ENCODE measurements around the gene EPB41L4A. TPM values are rescaled to one million over a fixed set of nuclear protein-coding genes. Genes with fewer than 3 reads are reported as not detected.

Gene EPB41L4A
- total RNA-seq, 1 donor: 0.86 TPM

DNA sequence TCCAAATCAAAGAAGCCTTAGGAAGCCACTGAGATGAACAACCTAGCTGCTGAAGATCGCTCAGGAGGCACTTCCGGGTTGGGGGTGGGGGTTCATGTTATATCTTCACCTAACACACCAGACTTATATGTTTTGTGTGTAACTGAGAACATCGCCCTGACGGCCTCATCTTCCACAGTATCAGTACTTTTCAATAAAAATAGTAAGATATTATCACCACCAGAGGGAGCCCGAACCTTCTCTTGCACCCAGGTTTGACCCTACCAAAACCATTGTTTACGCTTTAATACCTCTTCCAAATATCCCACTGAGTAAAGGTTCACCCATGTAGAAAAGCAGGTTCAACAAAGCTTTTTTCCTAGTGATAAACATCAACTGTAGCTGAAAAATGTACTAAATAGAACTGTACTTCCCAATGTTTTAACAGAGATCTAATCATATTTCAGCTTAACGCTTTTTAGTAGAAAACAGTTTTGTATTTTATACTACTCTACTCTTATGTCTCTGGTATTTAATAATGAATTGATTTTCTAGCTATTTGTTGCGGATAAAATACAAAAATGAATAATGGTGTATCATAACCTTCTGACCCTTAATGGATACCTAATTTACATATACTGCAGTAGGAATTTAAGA, 244.0 kb downstream of the EPB41L4A start:
- H3K4me3 ChIP-seq (ENCODE audit: low read depth, low read length): no peak overlapping the region
- peak; percentile 45 for DNase-seq (ENCODE audit: low read depth)
- TF ChIP-seq CTCF (IDR thresholded peaks at IDR 0.05; ENCODE audit: insufficient read depth, low read depth, low read length): peak; percentile 62

GRCh38 chr5:112165897-112166737, 253.0 kb downstream of the EPB41L4A start:
- TF ChIP-seq CTCF (IDR thresholded peaks at IDR 0.05; ENCODE audit: insufficient read depth, low read depth, low read length): no peak
- no peak for DNase-seq (ENCODE audit: low read depth)
- H3K4me3 ChIP-seq (ENCODE audit: low read depth, low read length): no peak overlapping the region

DNA sequence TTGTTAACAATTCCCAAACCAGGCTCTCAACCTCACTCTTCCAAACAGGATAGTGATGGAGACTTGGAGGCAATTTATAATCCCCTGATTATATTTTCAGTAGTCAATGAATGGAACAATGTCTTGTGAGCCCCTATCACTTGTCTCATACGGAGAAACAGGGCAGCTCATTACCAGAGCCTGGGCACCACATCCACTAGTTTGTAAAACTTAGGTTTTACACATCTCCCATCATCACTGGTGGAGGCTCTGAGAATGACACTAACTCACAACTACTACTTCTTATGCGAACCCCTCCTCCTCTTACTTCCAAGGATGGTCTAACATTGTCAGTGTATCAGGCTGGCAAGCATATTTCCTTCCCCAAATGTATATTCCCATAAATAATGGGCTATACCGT, 253.7 kb downstream of the EPB41L4A start:
- H3K4me3 ChIP-seq (ENCODE audit: low read depth, low read length): no peak overlapping the region
- TF ChIP-seq CTCF (IDR thresholded peaks at IDR 0.05; ENCODE audit: insufficient read depth, low read depth, low read length): no peak
- DNase-seq (ENCODE audit: low read depth): no peak

- no peak for TF ChIP-seq CTCF (IDR thresholded peaks at IDR 0.05; ENCODE audit: insufficient read depth, low read depth, low read length)
- no peak for DNase-seq (ENCODE audit: low read depth)
- H3K4me3 ChIP-seq (ENCODE audit: low read depth, low read length): no peak overlapping the region
These were observed 255.6 kb downstream of the EPB41L4A start for GRCh38 chr5:112163435-112163834.

DNA sequence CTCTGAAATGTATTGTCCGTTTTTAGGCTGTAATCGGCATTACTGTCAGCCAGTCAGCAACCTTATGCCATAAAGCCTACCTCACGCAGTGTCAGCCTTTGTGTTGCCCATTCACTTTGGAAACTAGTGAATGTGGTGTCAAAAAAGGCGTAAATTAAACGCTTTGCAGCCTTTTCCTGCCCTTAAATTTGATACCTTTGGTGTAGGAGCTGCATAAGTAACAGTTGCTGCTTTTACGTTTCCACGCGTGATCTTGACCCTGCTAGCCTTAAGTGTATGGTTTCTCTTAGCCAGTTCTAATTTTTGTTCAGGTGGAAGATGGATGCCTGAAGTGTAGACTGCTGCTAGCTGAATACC, 257.7 kb downstream of the EPB41L4A start:
- TF ChIP-seq CTCF (IDR thresholded peaks at IDR 0.05; ENCODE audit: insufficient read depth, low read depth, low read length): no peak
- DNase-seq (ENCODE audit: low read depth): no peak
- H3K4me3 ChIP-seq (ENCODE audit: low read depth, low read length): peak overlapping the region; percentile 86

DNA sequence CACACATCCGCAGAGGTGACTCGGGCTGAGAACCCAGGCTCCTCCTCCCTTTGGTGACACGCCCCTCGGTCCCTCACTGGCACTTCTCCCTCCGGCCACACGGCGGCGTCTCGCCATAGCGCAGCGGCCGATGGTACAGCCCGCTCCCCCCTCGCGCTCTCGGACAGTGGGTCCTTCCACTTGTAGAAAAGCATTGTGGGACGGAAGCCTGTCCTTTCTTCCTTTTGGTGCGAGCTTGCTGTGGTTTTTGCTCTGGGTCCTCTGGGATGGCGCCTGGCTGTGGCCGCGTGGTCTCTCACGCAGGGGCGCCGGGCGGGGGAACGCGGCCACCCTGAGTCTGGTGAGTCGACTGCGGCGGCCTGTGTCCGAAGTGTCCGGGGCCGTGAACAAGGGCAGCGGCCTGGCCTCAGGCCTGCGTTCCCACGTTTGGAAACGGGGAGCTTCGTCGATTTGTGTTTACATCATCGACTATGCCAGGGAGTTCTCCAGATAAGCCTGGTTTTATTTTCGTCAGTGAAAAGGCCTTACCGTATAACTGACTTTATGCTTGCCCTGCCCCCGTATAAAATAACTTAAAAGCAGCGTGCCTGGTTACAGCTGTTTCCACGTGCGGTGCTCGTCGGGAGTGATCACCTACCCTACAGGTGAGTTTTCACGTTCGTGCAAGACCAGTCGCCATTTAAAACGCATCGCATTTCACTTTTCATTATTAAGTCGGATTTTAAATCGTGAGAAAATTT, 258.3 kb downstream of the EPB41L4A start:
- peak; percentile 99 for TF ChIP-seq CTCF (IDR thresholded peaks at IDR 0.05; ENCODE audit: insufficient read depth, low read depth, low read length)
- peak; percentile 91 for DNase-seq (ENCODE audit: low read depth)
- peak overlapping the region; percentile 86 for H3K4me3 ChIP-seq (ENCODE audit: low read depth, low read length)
